HG03139 (cell line): ENCODE measurements around the gene MSX2.
"Not testable (repeated sequence)": the region's sequence is repeated elsewhere in the genome, so short reads cannot be mapped to it uniquely, and the experiment has no call there.

Experiments used
- ATAC-seq: cut with Tn5 transposase; IDR thresholded peaks from one replicate; pipeline ENCODE4 v1.9.1; 2021; ENCODE audit not compliant: unreplicated experiment

Gene MSX2

GRCh38 chr5:174733091-174733690 is 8.8 kb downstream of the MSX2 start:
- no peak for ATAC-seq

GRCh38 chr5:174733836-174734235 is 9.5 kb downstream of the MSX2 start:
- ATAC-seq, result no peak

- ATAC-seq, result no peak
These were observed 10.5 kb downstream of the MSX2 start for GRCh38 chr5:174734571-174735497.

GRCh38 chr5:174735498-174736330 is 11.3 kb downstream of the MSX2 start:
- ATAC-seq, result no peak

- ATAC-seq, result no peak
These were observed 11.9 kb downstream of the MSX2 start for GRCh38 chr5:174736331-174736721.

- ATAC-seq, result no peak
These were observed 12.4 kb downstream of the MSX2 start for GRCh38 chr5:174736777-174737176.

GRCh38 chr5:174737330-174737729 is 12.9 kb downstream of the MSX2 start:
- no peak for ATAC-seq

GRCh38 chr5:174741352-174741751 is 17.0 kb downstream of the MSX2 start:
- ATAC-seq, result no peak

- ATAC-seq, result no peak
These were observed 20.5 kb downstream of the MSX2 start for GRCh38 chr5:174744896-174745295.

GRCh38 chr5:174745590-174746103 is 21.3 kb downstream of the MSX2 start:
- ATAC-seq, result no peak

- no peak for ATAC-seq
These were observed 26.3 kb downstream of the MSX2 start for GRCh38 chr5:174750711-174751110.

GRCh38 chr5:174751154-174752000 is 27.0 kb downstream of the MSX2 start:
- ATAC-seq, result no peak

- no peak for ATAC-seq
These were observed 27.7 kb downstream of the MSX2 start for GRCh38 chr5:174752121-174752520.

- ATAC-seq, result no peak
These were observed 30.7 kb downstream of the MSX2 start for GRCh38 chr5:174755106-174755505.

GRCh38 chr5:174759091-174759490 is 34.7 kb downstream of the MSX2 start:
- no peak for ATAC-seq

GRCh38 chr5:174760721-174761120 is 36.3 kb downstream of the MSX2 start:
- ATAC-seq, result no peak

- not testable (repeated sequence) for ATAC-seq
These were observed 37.0 kb downstream of the MSX2 start for GRCh38 chr5:174761341-174761740.

- ATAC-seq, result no peak
These were observed 39.9 kb downstream of the MSX2 start for GRCh38 chr5:174764309-174764708.

GRCh38 chr5:174765540-174765939 is 41.2 kb downstream of the MSX2 start:
- ATAC-seq, result no peak

GRCh38 chr5:174767670-174768069 is 43.3 kb downstream of the MSX2 start:
- no peak for ATAC-seq
